Fibroblast of skin of abdomen (primary cell): ENCODE results near the gene STK17B.

Source experiments
- DNase-seq: peaks from one replicate; pipeline ENCODE4 v3.0.0-alpha.2; 2013

STK17B gene

DNA sequence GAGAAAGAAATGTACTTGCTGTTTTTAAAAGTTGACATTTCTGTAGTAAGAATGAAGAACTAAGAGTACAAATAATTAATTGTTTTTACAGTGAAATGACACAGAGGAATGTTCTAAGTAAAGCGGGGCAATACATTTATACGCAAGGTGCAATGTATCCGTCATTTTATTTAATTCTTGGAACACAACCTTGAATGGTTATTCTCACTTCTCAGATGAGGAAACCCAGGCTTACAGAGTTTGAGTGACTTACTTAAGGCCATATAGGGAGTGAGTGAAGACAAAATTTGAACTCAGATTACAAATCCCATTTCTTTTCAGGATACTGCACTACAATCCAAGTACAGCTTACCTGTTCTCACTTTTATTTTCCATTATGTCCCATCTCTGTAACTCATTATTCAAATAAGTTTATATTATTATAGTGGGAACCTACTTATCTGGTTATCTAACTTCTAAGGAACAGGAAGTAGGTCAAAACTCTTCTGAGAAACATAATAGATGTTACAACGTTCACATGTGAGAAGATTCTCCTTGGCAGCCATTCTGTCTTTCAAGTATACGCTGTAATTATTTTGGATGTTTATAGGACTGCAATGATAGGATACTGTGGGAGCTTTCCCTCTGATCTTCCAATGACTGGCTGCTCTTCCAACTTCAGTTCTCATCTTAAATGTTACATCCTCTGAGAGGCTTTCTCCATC is 12.3 kb upstream of the STK17B start:
- no peak for DNase-seq

GRCh38 chr2:196183172-196183473 is 11.7 kb upstream of the STK17B start:
- no peak for DNase-seq

GRCh38 chr2:196182439-196183171 is 11.2 kb upstream of the STK17B start:
- no peak for DNase-seq

DNA sequence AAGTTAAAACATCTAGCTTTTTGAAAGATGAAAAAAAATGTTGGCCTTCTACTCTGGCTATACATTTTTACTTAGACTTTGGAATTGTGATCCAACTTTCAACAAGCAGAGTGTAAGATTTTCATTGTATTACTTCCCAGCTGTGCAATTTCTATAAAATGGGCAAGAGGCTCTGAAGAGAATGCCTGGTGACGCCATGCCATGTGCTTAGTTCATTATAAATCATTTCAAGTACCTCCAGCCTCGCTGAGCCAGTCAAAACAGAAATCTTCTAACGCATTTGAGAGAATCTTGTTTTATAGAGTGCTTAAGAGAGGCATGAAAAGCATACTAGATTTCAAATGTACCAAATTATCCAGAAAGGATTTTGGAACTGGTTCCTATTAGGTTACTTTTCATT is 10.1 kb upstream of the STK17B start:
- DNase-seq, result peak; percentile 13

GRCh38 chr2:196177124-196177523 is 5.7 kb upstream of the STK17B start:
- DNase-seq, result no peak

DNA sequence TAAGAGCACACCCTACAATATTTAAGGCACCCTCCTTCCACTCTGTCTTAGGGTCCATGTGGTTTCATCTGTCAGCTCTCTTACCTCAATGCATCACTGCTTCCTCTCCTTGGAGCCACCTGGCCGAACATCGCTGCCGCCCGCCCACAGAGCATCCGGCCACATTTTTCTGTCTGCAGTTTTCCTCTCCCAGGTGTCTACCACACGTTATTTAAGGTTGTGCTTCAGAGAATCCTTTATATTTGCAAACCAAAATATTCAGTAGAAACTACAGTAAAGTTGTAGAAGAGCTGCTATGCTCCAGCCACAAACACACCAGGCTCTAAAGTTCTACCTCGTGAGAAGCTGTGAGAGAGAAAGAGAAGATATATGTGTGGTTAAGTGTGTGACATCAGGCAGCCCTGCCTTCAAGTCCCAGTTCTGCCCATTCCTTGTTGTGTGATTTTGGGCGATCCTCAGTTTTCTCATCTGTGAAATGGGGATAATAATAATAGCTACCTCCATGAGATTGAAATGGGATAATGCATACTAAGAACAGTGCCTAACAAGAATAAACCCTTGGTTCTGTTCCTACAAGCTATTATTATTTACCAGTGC is 4.9 kb upstream of the STK17B start:
- DNase-seq, result no peak

DNA sequence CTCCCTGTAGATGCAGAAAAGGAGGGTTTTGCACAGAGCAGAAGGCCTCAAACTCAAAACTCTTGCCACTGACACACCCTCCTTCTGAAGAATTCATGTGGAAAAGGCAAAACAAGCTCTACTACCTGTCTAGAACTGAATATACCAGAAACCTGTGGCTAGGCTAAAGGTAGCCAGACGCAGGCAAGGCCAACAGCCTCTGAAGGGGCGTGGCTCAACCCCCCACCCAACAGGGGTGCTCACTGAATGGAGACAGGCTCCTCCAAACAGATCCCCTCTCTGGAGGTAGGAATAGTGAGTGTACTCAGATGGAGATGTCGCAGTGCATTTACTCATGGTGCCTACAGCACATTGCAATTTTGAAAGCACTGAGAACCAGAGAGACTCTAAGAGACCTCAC is 3.0 kb upstream of the STK17B start:
- DNase-seq, result no peak

- no peak for DNase-seq
These were observed 2.1 kb upstream of the STK17B start for GRCh38 chr2:196173505-196173904.

GRCh38 chr2:196172951-196173350 is 1.6 kb upstream of the STK17B start:
- no peak for DNase-seq

DNA sequence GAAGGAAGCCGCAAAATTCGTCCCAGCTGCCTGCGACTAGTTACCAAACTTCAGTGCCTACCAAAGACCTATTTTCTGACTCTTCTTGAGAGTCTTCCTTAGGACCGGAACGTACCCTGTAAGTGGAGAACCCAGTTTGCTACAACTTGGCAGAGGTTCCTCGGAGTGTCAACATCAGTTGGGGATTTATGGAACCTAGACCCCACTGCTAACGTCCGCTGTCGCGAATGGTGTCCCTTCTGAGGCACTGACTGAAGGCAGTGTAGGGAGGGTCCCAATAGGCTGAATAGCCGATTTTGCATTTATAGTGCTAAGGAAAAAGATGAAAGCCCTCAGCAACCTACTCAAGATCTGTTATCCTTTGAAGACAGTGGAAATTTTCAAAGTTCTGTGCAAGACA is 568 bp upstream of the STK17B start:
- no peak for DNase-seq

DNA sequence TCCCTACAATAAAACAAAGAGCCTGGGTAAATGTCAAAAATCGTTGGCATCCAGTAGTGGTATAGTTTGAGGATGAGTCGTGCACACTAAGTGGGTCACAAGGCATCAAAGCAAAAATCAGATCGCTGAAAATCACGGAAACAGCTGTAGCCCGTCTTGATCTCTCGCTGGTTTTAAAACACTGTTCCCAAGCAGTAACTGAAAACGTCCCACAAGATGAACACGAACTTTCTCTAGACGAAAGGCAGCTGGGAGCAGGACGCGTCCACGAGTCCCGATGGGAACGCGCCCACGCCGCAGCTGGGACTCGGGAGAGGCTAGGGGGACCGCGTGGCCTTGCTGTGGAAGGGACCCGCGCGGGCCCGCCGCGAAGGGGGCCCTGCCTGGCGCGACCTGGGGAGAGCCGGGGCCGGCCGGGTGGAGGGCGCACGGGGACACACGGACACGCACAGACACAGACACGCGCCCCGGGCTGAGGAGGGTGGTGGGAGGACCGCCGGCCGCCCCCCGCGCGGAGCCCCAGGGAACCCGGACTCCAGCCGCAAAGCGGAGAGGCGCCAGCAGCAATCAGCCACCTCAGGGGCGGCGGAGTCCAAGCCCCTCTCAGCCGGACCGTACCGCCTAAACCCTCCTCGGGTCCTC is 651 bp downstream of the STK17B start:
- DNase-seq, result peak; percentile 44

DNA sequence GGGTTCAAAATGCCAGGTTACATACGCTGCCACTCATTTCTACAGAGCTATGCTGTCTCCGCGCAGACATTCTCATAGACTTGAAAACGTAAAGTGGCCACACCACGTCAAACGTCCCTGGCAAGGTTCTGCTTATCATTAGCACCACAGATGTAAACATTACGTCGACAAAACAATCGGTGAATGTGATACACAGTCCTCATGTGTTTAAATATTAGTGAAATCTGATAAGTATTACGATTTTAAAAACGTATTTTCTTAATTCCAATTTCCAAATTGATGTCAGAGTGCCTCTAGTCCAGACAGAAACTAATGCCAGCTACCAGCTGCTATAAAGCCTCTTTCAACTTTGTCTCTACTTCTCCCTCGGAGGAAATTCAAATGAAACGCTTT is 1.2 kb downstream of the STK17B start:
- peak; percentile 17 for DNase-seq

DNA sequence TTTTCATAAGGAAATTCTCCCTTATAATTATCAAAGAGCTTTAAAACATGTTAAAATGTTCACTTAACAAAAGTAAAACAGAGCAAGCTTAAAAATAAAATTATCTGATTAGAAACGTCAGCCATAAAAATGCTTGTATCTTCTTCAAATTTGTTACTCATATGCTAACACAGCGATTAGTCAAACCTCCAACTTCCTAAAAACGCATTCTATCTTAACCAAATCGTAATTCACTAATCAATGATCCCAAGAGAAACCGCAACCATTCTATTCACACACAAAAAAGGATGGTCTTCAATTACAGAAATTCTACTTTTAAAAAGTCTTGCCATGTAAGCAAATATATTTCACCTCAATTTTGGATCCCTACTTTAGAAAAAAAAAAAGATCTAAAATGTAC is 1.9 kb downstream of the STK17B start:
- peak; percentile 27 for DNase-seq

- peak; percentile 57 for DNase-seq
These were observed 3.2 kb downstream of the STK17B start for GRCh38 chr2:196168181-196168580.

- DNase-seq, result peak; percentile 5
These were observed 3.7 kb downstream of the STK17B start for GRCh38 chr2:196167666-196168065.

DNA sequence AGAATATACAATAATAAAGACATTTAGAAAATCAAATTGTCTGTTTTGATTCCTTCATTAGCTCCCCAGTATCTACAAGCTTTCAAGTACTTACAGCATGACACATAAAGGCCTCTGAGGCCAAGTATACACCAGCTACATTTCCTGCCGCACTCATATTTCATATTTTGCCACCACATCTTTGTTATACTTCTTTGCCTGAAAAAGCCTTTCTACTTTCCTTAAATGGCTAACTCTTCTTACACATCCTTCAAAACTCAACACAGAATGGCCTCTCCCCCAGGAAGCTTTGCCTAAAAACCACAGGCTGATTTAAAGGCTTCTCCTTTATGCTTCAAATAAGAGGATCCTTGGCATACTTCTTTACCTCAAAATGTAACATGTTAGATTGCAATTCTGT is 4.5 kb downstream of the STK17B start:
- DNase-seq, result peak; percentile 94

- DNase-seq, result no peak
These were observed 6.4 kb downstream of the STK17B start for GRCh38 chr2:196165016-196165415.

DNA sequence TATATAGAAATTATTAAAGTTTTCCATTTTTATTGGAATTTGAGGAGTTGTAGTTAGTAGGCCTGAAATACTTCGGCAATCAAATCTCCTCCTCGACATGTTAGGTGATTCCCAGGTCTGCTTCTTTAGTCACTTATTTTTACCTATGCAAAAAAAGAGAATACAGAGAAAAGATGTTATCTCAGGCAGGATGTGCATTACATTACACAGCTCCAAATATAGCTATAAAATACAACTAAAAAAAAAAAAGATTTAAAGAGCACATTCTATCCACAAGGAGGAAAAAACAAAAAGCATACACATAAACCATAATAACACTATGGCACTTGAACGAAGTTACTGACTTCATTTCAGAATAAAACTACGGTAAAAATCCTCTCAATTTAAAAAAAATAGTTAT is 8.1 kb downstream of the STK17B start:
- DNase-seq, result no peak

DNA sequence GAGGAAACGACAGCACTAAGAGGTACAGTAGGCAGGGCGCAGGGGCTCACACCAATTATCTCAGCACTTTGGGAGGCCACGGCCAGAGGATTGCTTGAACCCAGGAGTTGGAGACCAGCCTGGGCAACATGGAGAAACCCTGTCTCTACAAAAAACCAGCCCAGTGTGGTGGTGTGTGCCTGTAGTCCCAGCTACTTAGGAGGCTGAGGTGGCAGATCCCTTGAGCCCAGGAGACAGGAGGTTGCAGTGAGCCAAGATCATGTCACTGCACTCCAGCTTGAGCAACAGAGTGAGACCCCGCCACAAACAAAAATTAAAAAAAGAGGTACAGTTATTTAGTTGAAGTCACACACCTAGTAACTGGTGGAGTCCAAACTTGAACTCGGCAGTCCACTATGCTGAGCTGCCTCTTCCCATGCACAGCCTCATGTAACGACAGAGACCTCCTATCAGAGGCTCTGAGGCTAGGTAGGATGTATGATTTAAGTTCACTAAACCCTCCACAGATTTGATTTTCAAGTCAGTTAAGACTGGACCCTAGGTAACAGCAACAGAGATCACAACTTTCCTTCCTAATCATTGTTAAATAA is 8.7 kb downstream of the STK17B start:
- DNase-seq, result no peak

GRCh38 chr2:196160946-196161345 is 10.4 kb downstream of the STK17B start:
- no peak for DNase-seq

DNA sequence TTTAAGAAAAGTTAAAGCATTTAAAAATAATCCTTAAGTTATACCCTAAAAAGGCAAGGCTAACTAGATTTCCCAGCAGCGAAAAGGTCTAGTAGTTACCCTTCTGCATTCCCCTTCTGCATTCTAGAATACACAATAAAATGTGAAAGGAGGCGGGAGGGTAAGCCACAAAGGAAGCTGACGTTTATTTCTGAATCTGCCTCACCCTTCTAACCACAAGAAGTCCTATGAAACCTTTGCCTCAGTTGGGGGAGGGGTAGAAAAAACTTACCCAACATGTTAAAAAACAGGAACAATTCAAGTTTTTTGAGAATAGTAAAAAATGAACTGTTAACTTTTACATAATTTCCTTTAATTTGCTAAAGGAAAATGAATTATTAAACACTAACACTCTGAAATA is 11.3 kb downstream of the STK17B start:
- peak; percentile 91 for DNase-seq

GRCh38 chr2:196159221-196159892 is 12.0 kb downstream of the STK17B start:
- no peak for DNase-seq

DNA sequence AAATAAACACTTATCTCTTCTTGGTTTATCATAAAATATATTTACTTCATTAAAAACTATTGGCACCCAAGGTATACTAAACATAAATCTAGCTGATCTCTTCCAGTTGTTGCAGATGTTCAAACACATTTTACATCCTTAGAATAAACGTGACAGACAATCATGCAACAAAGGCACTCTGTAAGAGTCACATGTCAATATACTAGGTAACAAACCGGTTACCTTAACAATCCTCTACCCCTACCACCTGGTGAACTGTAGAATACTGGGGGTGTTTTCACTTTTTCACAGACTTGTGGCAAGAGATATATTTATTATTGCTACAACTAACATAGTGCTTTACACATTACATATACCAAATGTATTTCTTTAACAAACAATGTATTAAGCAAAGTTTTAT is 15.8 kb downstream of the STK17B start:
- no peak for DNase-seq
